ENCODE results near the gene BCO1.

The BCO1 gene

DNA sequence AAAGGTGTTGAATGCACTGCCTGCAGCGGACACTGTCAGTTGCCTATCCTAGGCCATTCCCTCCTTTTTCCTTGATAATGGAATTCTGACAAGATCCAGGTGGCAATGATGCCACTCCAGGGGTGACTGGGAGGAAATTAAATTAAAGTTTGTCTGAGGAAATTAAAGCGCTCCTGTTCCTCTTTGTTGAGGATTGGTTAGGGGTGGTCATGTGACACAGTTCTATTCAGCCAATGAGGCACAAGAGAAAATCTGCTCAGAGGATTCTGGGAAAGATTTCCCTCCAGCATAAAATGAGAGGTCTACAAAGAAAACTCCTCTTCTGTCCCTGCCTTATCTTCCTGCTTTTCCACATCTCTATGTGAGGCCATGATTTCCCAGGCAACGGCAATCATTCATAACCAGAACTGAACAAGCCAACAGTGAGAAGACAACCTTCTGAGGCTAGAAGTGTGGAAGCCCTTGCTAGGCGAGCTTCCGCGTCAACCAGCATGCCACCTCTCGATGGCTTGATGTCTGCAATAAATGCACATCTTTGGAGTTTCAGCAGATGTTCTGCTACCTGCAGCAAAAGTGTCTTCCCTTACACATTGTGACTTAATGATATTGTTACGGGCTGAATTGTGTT lies 5.6 kb upstream of the BCO1 start:
- DNase-seq: no peak

DNA sequence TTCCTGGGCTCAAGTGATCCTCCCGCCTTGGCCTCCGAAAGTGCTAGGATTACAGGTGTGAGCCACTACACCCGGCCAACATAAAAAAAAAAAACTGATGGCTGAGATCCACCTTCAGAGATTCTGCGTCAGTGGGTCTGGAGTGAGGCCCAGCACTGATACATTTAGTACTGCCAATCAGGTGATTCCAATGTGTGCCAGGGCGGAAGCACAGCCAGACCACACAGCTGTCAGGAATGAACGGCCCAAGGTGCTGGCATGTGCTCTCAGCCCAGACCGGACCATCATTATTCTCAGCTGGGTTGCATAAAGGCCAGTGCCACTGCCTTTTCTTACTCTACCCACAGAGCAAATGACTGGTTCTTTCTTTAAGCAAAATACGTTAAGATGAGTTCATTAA lies 1.2 kb upstream of the BCO1 start:
- DNase-seq: no peak

DNA sequence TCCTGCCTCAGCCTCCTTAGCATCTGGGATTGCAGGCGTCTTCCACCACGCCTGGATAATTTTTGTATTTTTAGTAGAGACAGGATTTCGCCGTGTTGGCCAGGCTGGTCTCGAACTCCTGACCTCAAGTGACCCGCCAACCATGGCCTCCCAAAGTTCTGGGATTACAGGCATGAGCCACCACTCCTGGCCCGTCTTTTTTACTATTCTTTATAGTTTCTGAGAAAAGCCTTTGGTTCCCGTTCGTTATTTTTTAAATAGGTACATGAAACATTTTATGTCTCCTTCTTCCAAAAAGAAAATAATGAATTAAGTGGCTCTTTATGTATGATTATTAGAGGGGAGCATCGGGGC lies 570 bp upstream of the BCO1 start:
- no peak for DNase-seq

DNA sequence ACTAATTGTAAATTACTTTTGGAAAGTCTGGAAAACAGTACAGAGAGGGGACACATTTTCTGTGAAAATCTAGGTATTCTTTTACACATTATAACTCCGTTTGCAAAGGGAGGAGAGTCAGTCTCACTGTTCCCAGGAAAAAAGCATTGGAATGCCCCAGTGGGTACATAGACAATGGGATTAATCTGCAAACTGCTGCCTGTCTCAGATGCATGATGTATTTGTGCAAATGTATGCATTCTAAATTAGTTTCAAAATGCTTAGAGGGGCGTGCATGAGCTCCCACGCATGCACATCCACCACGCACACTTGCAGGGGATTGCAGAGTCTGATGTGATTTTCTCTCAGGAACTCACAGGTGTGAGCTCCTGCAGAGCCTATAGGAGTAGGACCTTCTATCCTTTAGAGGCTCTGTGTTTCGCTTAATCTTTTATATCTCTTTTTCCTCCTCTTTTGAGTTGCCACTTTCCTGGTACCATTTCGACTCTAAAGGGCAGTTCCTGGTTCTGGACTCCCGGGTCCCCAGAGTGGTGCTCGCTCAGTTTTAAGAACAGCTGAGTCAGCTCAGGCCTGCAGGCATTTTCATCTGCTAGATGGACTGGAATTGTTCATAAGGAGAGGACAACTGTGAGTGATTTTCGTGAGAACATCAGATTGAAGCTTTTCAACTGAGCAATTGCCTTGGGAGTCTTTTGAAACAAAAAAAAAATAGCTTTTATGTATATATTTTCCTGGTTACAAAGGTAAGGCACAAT lies 1.1 kb downstream of the BCO1 start:
- no peak for DNase-seq

DNA sequence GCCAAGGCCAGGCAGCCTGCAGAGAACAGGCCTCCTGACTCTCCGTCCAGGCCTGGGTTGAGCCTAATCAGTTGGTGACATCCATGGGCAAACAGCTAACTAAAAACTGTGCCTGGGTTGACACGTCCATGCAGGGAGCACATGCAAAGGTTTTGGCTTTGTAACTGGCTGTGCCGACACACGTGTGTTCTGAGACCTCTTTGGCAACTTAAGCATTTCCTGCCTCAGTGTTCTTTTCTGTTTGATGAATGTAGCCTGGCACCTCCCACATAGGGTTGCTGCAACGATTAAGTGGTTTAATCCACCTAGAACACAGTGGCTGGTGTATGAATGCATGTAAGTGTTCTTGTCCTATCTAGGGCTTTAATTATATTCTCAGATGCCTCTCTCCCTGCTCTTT lies 3.2 kb downstream of the BCO1 start:
- no peak for DNase-seq

DNA sequence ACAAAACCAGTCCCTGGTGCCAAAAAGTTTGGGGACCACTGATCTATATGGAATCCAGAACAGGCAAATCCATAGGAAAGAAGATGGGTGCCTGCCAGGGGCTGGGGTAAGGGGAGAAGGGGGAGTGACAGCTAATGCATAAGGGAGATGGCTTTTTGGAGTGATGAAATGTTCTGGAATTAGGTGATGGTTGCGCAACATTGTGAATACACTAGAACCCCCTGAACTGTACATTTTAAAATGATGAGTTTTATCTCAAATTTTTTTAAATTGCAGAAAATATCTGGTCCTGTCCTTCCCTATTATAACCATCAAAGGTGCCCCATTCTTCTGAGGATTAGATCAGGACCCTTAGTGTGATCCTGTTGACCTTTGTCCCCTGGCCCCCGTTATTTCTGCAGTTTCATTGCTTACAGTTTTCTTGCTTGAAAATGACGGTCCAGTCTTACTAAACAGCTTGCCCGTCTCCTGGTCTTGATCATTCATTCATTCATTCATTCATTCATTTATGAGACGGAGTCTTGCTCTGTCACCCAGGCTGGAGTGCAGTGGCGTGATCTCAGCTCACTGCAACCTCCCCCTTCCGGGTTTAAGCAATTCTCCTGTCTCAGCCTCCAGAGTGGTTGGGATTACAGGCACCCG lies 4.6 kb downstream of the BCO1 start:
- no peak for DNase-seq

DNA sequence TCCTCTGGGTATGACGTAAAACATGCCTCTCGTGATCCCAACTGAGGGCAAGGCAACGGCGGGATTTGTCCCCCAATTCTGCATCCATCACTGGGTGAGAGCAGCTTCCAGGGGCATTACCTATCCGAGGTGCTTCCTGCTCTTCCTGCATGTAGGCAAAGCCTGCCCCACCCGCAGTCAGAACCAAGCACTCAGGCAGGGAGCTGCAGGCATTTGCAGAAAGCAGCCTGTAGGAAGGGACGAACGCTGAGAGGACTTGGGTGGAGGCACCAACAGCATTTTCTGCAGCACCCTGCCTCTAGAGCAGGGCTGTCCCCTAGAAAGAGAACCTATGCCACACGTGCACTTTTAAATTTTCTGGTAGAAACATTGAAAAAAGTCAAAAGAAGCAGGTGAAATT lies 5.5 kb downstream of the BCO1 start:
- no peak for DNase-seq

DNA sequence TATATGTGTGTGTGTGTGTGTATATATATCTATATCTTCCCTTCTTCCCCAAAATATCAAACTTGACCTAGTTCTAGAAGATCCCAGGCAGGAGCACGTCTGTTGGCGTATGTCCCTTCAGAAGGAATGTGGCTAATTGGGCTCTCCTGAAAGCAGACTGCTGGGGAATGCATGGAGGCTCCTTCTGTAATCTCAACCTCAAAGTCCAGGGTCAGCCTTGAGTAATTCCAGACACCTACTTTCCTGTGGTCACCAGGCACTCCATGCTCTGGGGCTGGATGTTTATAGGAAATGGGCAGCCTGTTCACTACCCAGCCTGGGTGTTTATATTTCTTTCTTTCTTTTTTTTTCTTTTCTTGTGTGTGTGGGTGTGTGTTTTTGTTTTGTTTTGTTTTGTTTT lies 13.4 kb downstream of the BCO1 start:
- DNase-seq: no peak

DNA sequence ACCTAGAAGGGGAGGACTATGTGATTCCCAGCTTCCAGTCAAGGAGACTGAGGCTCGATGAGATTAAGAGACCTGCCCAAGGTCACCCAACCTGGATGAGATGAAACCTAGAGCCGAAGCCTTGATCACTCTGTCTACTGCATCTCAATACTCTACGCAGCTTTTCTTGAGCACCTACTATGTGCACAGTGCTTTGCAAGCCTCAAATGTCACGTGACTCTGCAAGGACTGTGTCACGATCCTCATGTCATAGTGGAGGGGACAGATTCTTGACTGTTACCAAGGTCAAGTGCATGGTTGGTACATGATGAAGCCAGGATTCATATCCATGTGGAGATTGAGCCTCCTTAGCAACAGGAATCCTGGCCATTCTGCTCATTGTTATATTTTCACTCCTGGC lies 14.7 kb downstream of the BCO1 start:
- no peak for DNase-seq

DNA sequence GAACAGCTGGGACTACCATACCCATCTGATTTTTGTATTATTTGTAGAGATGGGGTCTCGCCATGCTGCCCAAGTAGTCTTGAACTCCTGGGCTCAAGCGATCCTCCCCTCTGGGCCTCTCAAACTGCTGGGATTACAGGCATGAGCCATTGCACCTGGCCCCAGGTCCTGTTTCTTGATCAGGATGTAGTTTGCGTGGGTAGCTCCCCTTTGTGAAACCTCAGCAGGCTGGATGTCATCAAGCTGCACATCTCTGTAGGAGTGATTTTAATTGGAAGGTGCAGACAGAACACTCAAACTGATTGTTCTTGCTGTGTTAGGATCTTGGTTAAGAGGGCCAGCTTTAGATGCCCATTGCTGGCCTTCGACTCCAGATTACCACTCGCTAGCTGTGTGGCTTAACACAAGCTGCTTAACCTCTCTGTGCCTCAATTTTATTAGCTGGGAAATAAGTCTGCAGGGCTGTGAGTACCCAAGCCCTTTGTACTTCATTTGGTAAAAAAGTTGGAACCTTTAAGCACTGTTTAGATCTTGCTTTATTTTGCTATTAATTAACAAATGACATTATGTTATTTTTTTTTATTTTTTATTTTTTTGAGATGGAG lies 16.5 kb downstream of the BCO1 start:
- no peak for DNase-seq

DNA sequence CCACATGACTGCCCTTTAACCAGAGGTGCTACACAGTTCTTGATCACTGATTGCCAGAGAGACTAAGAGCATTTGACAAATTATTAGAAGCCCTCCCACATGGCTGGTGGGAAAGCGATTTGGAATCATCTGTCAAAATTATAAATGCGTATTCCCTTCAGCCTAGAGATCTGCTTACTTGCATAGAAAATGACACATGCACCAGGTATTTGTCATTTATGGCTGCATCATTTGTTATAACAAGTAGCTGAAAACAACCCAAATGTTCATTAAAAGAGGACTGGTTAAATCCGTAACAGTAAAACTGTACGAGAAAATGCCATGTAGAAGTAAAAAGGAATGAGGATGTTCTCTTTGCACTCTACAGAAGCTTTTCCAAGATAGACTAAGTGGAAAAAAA lies 21.4 kb downstream of the BCO1 start:
- DNase-seq: no peak

DNA sequence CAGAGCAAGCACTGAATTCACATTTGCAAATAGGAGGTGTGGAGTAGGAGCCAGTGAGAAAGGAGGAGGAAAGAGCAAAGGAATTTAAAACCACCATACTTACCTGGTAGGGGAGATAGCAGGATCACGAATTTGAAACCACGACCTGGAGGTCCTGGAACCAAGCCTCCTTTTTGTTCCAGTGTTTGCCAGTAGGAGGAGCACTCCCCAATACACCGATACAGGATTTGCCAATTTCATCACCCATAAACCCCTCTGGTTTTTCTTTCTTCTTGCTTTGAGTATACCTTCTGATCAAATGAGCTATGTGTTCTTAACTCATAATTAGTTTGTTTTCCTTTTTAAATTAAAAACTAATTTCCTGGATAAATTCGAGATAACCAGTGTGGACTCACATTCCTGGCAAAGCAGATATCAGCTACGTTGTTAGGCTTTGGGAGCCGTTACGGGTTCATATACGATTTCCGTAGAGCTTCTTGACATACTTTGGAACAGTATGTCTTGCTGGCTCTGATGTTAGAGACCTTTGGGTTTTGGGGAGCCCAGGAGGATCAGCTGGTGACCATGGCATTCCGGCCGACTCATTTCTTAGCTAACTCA lies 22.7 kb downstream of the BCO1 start:
- DNase-seq: no peak

DNA sequence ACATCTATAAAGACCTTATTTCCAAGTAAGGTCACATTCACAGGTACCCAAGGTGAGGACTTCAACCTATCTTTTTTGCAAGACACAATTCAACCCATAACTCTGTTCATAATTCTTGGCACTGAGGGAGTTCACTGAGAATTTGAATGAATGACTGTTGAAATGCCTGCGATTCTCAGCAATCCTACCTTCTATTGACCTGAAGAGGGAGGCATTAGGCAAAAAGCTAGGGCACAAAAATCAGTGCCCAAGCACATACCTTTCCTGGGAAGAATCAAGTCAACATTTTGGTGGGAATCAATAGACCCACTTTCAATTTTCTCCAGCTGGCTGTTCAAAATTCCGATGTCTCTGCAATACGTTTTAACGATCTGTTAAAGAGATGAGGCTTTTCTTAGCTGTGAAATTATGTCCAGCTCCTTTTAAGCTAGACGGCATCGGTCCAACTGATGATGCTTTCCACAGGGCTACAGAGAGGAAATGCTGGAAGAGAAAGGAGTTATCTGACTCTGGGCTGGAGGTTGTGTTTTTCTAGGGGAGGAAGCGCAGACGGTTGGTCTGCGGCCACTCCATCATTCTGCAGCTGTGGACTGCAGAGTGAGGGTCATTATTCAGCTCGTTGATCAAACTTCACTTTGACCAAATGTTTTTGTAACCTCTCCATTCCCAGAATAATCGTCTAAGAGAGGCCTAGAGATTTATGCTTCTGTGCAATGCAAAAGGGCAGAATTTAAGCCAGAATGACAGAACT lies 25.2 kb downstream of the BCO1 start:
- no peak for DNase-seq

DNA sequence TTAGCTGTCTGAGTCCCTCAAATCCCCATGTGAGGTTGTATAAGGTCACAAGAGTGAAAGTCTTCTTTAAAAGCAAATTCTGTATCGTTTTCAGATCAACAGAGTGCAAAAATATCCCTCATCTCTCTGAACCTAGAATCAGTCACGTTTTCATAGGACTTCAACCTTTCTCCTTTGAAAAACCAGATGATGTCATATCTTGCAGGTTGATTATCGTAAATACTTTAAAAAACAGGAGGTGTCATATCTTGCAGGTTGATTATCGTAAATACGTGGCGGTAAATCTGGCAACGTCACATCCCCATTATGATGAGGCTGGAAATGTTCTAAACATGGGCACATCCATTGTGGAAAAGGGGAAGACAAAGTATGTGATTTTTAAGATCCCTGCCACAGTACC lies 25.9 kb downstream of the BCO1 start:
- no peak for DNase-seq

DNA sequence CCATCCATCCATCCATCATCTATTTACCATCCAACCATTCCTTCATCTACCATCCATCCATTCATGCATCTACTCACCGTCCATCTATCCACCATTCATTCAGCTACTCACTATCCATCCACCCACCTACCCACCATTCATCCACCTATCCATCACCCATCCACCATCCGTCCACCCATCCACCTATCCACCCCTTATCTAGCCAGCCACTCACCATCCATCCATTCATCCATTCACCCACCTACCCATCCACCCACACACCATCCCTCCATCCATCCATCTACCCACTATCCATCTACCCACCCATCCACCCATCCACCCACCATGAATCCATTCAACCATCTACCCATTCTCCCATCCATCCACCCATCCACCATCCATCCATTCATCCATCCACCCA lies 26.6 kb downstream of the BCO1 start:
- no peak for DNase-seq

DNA sequence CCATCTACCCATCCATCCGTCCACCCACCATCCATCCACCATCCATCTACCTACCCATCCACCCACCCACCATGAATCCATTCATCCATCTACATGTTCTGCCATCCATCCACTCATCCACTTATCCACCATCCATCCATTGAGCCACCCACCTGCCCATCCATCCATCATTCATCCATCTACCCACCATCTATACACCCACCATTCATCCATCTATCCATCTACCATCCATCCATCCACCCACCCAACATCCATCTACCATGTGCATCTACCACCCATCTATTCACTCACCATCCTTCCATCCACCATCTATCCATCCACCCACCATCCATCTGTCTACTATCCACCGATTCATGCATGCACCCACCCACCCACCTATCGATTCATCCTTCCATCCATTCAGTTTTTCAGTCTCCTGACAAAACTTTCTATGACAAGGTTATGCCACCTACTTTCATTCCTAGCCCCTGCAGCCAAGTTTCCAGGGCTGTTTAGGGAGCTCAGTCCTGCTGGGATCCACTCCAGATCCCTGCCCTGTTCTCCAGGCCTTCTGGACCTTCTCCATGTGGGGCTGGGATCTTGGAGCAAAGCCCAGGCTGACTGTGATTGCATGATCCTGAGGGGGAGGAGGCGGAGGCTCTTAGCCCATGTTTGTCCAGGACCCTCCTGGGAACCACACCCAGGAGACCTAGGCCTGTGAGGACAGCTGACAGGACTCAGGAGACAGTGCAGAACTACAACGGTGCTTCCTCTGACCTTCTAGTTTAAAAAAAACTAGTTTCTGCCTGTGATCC lies 27.4 kb downstream of the BCO1 start:
- DNase-seq: no peak

DNA sequence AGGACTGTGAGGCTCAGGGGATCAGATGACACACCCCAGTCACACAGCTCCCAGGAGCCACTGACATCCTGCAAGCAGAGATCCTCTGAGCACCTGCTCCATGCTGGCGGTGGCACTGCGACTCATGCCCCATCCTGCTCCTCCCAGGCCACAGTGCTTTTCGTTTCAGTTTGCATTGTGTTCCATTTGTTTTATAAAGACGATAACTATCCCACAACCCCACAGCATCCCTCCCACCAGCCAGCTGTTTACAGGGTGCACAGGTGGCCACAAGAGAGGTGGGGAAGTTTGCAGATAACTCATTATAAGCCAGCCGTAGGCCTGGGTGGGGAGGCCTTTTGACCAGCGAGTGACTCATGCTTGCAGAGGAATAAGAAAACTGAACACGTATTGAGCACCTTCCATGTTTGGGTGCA lies 28.2 kb downstream of the BCO1 start:
- DNase-seq: no peak

DNA sequence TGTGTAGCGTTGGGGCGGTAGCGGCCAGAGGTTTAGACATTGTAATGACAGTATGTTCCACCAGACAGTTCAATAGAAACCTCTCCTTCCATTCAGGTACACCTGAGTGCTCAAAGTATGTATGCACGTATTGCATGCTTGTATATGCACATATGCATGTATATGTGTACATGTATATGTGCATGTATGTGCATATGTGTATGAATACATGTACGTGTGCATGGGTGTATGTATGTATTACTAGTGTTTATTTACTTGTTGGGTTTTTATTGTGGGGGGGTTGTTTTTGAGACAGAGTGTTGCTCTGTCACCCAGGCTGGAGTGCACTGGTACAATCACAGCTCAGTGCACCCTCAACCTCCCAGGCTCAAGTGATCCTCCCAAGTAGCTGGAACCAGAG lies 30.0 kb downstream of the BCO1 start:
- no peak for DNase-seq

DNA sequence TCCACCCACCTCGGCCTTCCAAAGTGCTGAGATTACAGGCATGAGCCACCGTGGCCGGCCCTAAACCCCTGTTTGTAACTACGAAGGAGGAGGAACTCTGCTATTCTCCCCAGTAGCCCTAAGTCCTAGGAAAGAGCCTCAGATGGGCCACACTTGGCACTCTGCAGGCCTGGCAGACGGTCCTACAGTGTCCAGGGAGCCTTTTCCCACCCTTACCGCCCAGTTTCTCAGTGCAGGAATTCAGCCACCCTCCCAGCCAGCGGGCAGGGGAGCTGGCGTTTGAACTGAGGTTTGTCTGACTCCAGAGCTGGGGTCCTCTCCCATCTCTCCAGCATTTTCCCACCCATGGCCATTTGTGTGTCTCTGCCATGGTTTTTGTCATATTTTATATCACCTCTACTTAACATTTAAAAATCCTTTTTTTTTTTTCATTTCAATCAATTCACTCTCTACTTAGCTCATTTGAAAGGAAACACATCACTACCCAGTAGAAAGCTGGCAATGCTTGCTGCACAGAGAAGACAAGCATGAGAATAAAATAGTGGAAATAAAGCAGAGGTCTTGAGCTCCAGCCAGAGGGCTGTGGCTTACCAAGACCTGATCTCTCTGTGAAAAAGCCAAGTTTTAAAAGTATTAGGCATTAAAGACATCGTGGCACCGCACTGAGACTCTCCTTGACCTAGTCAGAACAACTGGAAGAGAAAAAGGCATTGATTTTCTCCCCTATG lies 34.9 kb downstream of the BCO1 start:
- no peak for DNase-seq

DNA sequence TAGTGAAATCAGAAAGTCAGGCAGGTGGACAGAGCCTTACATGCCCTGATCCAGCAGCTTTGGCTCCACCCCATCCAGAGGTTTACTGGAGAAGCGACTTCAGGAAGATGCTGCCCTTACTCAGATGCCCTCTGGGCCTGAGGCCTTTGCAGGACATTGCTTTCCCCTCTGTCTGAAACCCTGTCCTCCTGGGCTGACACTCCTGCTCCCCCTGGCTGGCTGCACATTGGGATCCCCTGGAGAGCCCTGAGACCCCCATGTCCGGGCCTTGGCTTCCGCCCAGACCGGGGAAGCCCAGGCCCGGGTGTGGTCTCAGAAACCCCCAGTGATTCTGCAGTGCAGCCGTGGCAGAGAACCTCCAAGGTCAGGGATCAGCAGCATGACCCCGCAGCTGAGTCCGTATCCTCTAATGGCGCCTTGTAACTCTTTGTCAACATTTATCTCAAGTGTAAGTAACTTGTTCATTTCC lies 36.6 kb downstream of the BCO1 start:
- DNase-seq: no peak

DNA sequence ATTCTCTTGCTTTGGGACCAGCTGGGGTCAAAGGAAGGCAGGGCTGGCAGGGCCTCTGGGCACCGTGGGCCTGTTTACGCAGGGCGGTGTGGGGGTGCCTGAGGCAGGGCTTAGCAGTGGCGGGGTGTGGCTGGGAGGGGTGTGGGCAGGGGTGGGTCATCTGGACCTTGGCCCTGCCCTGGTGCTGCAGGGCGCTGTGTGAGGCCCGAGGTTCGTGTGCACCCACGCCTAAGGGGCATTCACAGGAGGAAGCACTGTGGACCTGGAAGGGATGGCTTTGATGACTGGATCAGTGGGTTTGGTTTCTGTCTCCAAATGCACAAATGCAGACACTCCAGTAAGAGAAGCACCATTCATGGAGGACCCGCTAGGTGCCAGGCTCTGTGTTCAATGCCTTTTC lies 37.3 kb downstream of the BCO1 start:
- no peak for DNase-seq
